HG03354 (cell line): Measurements from ENCODE around the gene SMG7.
"Not testable (repeated sequence)": the region's sequence is repeated elsewhere in the genome, so short reads cannot be mapped to it uniquely, and the experiment has no call there.

Source experiments
- ATAC-seq: cut with Tn5 transposase; IDR thresholded peaks from one replicate; pipeline ENCODE4 v1.9.1; 2021; ENCODE audit warnings: mild to moderate bottlenecking; ENCODE audit not compliant: unreplicated experiment, poor library complexity, severe bottlenecking

Gene SMG7

GRCh38 chr1:183472488-183473216 is at the start of gene SMG7:
SMG7 (plus strand) TSS chr1:183472499; CDS start chr1:183472621, 122 bp downstream.
- ATAC-seq = peak; percentile 13

GRCh38 chr1:183423541-183423940 is 48.8 kb upstream of the SMG7 start:
- ATAC-seq = no peak

DNA sequence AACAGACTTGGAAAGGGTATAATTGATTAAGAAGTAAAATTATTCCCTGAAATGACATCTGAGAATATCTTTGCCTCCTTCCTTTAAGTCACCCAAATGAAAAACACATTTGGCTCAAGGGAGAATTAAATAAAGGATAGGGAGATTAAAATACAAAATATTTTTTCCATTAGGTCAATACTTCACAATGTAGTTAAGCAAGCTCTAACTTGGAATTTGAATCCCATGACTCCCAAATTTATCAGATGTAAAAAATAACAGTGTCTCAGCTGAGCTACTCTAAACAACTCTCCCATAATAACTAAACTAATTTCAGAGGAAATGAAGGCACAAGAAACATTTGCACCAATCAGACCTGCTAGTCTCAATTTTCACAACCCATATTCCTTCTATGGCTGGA is 47.6 kb upstream of the SMG7 start:
- no peak for ATAC-seq

DNA sequence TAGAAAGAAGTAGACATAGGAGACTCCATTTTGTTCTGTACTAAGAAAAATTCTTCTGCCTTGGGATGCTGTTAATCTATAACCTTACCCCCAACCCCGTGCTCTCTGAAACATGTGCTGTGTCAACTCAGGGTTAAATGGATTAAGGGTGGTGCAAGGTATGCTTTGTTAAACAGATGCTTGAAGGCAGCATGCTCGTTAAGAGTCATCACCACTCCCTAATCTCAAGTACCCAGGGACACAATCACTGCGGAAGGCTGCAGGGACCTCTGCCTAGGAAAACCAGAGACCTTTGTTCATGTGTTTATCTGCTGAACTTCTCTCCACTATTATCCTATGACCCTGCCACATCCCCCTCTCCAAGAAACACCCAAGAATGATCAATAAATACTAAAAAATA is 44.7 kb upstream of the SMG7 start:
- not testable (repeated sequence) for ATAC-seq

DNA sequence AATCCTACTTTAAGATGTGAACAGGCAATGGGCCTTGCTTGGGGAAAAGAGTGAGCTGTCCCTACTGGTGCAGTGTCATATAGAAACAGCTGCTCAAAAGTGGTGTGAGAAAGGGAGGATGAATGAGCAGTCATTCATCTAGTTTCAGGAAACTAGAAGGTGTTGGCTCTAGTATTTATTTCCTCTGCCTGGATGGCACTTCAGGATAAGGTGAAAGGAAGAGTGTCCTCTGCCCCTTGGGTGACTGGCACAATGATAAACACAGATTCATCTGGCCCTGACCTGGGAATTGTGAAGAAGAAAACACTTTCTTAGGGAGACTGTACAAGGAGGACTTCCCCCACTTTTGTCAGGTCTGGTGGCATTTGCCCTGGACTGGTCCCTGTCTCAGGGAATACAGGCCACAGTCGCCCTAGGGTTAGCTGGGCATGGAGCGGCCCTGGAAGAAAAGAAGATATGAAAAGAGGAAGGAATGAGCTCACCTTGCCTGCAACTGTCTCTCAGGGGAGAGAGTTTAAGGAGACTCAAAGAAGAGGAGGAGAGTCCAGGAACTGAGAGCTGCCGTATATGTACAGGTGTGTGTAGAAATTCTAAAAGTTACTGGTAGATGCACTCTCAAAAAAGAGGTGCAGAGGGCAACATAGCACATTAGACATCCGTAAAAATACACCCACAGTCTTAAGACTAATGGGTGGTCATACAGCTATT is 40.3 kb upstream of the SMG7 start:
- ATAC-seq = no peak

DNA sequence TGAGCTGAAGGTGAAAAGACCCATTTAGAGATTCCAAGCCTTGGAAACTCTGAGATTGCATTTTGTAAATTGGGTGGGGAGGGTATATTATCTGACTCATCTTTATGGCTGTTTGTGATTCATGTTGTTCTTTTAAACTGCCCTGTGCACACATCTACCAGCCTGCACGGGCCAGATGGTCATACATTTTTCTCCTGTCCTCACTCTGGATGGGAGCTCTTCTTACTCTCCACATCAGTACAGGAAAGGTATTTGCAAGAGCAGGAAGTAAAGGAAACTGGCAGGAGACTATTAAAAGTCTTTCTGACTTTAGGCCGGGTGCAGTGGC is 39.8 kb upstream of the SMG7 start:
- ATAC-seq = no peak

DNA sequence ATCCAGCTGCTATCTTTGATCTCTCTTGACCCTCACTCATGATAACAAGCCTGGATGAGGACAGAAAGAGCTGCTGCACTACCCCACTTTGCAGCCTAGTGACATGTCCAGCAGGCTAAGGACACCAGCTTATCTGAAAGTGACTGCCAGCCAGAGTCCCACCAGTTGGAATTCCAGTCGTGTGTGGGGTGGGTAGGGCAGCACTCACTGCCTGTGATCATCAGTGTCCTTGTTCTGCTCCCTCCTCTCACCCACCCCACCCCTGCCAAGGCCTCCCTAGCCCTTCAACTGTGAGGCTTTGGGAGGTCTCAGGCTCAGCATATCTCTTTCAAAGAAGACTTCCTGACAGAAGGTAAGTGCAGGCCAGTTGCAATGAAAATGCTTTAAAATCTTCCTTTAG is 38.6 kb upstream of the SMG7 start:
- no peak for ATAC-seq

GRCh38 chr1:183435497-183435896 is 36.8 kb upstream of the SMG7 start:
- ATAC-seq = no peak

DNA sequence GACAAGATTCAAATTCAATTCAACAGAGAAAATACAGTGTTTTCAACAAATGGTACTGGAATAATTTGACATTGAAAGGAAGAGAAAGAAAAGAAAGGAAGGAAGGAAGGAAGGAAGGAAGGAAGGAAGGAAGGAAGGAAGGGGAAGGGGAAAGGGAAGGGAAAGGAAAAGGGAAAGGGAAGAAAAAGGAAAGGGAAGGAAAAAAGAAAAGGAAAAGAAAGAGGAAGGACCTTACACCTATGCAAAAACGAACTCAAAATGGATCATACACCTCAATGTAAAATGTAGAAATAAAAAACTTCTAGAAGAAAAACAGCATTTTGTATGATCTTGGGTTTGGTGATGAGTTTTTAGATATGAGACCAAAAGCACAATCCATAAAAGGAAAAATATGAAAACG is 34.2 kb upstream of the SMG7 start:
- no peak for ATAC-seq

- ATAC-seq = no peak
Observed at GRCh38 chr1:183443011-183443410, 29.3 kb upstream of the SMG7 start.

DNA sequence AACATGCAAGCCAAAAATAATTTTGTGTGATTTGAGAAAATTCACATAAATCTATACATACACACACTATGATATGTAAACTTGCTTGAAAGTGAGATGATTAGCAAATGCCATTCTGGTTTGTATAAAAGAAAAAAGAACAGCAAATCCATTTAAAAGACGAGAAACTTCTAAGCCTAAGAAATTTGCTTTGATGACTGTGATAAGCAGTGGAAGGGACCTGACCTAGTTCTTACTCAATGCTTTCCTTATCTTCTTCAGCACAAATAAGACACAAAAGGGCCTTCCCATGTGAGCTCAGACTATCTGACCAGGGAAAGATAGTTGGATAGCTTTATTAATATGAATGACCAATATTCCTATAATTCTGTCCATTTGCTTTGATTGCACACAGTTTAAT is 28.8 kb upstream of the SMG7 start:
- ATAC-seq = no peak

DNA sequence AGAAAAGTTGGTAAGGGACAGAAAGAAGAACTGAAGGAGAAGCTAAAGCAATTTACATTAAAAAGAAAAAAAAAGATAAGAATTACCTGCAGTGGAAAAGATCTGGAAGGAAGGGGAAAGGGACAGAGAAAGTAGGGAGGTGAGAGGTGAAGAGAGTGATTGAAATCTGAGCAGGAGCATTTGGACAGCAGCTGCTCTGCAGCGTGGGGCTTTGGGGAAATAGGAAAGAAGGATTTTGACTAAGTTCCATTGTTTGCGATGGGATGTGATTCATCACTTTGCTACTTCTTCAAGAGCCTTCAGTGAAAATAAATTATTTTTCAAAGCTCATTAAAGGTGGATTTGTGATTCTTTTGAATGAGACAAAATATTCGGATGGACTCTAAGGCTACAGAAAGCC is 28.1 kb upstream of the SMG7 start:
- ATAC-seq = no peak

DNA sequence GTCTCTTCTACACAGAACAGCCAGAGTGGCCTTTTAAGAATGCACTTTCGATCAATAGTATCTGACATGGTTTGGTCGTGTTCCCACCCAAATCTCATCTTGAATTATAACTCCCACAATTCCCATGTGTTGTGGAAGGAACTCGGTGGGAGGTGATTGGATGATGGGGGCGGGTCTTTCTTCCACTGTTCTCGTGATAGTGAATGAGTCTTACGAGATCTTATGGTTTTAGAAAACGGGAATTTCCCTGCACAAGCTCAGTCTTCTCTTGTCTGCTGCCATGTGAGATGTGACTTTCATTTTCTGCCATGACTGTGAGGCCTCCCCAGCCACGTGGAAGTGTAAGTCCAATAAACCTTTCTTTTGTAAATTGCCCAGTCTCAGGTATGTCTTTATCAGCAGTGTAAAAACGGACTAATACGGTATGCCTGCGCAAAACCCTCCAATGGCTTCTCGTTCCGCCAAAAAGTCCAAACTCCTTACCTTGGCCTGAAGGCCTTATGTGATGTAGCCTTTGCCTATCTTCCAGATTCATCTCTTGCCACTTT is 23.0 kb upstream of the SMG7 start:
- ATAC-seq = no peak

- ATAC-seq = no peak
Observed at GRCh38 chr1:183450093-183450492, 22.2 kb upstream of the SMG7 start.

DNA sequence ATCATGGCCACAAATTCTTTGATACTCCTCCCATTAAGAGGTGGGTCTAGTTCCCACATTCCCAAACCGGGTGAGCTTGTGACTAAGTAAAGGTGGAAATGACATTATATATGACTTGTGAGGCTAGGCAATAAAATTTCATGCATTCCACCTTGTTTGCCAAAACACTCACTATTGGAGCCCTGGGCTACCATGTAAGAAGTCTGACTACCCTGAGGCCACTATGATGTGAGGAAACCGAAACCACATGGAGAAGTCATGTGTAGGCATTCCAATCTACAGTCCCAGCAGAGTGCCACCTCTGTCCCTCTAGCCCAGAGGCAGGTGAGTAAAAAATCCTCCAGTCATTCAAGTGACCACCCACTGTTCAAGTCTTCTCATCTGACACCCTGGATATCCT is 17.9 kb upstream of the SMG7 start:
- no peak for ATAC-seq

DNA sequence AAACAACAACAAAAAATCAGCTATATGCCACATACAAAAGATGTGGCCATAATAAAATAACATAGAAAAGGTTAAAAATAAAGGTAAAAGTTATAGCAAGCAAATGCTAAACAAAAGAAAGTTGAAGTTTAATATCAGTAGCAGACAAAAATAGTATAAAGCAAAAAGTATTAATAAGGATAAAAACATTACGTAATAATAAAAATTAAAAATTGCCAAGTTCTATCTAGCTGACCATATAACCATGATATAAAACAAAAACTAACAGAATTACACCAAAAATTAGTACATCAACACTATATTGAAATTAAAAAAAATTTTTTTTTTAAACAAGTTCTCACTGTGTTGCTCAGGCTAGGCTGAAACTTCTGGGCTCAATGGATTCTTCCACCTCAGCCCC is 15.5 kb upstream of the SMG7 start:
- no peak for ATAC-seq

DNA sequence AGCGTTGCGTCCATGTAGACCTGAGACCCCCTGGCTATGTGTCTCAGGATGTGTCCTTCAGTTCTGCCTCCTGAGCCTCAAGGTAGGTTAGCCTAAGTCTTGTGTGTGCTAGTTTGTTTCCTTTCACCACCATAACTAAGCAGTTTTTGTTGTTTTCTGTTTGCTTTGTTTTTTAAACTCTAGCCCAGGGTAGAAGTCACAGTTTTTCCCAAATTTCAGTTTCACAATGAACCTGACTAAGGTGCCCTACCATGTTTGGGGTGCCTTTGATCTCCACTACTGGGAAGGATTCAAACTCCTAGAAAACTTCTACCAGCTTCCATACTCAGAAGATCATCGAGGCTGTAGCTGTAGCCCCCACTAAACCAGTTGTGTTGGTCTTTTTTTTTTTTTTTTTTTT is 14.8 kb upstream of the SMG7 start:
- ATAC-seq = no peak

- ATAC-seq = no peak
Observed at GRCh38 chr1:183460596-183460995, 11.7 kb upstream of the SMG7 start.

DNA sequence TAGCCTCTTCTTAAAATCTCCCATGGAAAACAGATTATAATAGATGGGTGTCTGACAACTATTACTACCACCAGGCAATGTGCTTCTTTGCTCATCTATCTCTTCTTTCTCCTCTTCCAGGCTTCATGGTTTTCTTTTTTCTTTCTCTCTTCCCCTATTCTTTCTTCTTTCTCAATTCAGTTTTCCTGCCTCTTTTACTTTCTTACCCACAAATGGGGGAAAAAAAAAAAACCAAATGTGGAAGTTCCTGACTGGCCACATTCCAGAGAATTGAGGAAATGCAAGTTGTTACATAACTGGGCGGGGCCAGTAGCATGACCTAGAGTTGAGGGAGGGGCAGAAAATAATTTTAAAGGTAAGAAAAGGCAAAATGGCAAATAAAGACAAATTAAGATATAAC is 10.9 kb upstream of the SMG7 start:
- ATAC-seq = no peak

GRCh38 chr1:183463566-183463965 is 8.7 kb upstream of the SMG7 start:
- ATAC-seq = no peak

DNA sequence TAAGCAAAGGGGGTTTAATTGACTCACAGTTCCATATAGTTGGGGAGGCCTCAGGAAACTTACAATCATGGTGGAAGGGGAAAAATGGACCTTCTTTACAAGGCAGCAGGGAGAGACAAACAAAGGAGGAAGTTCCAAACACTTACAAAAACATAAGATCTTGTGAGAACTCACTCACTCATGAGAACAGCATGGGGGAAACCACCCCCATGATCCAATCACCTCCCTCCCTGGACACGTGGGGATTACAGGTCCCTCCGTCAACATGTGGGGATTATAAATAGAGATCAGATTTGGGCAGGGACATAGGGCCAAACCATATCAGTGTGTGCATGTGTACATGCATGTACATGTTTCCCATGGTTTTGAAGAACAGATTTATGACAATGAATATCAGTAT is 5.5 kb upstream of the SMG7 start:
- ATAC-seq = no peak
